Gastroesophageal sphincter (tissue), 3 donors: ENCODE measurements around the gene MBD2.

Experiments
- CTCF ChIP-seq, 4 experiments: fragments of 200-600 bp in 2 of 4; fragments of 450-650 bp in 2 of 4; sonication (generic) in 1 of 4; IDR thresholded peaks; one replicate each; pipeline ENCODE4 v1.5.1; 2017 to 2019; ENCODE audit warnings: antibody characterized with exemption in 4 of 4, mild to moderate bottlenecking in 2 of 4, moderate library complexity in 2 of 4
- EP300 ChIP-seq: sonication (generic); formaldehyde crosslinking; IDR thresholded peaks from one replicate; pipeline ENCODE4 v1.6.1; 2017; ENCODE audit warnings: antibody characterized with exemption, mild to moderate bottlenecking
- POLR2A ChIP-seq, 2 donors: fragments of 450-650 bp; IDR thresholded peaks; one replicate each; pipeline ENCODE4 v1.6.1; 2017; ENCODE audit warnings: antibody characterized with exemption in 2 of 2, mild to moderate bottlenecking in 2 of 2, moderate library complexity in 1 of 2
- POLR2AphosphoS5 ChIP-seq: sonication (generic); formaldehyde crosslinking; IDR thresholded peaks from one replicate; pipeline ENCODE4 v1.6.1; 2017; ENCODE audit warnings: antibody characterized with exemption

DNA sequence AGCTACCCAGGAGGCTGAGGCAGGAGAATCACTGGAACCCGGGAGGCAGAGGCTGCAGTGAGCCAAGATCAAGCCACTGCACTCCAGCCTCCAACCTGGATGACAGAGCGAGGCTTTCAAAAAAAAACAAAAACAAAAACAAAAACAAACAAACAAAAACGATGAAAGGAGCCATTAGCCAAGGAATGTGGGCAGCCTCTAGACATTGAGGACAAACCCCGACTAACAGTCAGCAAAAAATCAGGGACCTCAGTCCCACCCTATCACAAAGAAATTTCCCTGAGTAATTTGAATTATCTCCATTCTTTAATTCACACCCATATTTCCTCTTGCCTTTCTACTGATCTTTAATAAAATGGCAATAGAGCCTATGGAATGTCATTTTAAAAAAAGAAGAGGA is 75.8 kb downstream of the MBD2 start:
- TF ChIP-seq CTCF (IDR thresholded peaks at IDR 0.05) (no peak), EP300 (no peak), POLR2AphosphoS5 (no peak), POLR2A (IDR thresholded peaks at IDR 0.05) (no peak)
